Inflammatory macrophage (primary cell): ENCODE measurements around the gene CROCC2.

ENCODE experiments used
- DNase-seq, 2 donors: peaks; one replicate each; pipeline ENCODE4 v3.0.0-alpha.2; 2020 to 2022

CROCC2 gene

DNA sequence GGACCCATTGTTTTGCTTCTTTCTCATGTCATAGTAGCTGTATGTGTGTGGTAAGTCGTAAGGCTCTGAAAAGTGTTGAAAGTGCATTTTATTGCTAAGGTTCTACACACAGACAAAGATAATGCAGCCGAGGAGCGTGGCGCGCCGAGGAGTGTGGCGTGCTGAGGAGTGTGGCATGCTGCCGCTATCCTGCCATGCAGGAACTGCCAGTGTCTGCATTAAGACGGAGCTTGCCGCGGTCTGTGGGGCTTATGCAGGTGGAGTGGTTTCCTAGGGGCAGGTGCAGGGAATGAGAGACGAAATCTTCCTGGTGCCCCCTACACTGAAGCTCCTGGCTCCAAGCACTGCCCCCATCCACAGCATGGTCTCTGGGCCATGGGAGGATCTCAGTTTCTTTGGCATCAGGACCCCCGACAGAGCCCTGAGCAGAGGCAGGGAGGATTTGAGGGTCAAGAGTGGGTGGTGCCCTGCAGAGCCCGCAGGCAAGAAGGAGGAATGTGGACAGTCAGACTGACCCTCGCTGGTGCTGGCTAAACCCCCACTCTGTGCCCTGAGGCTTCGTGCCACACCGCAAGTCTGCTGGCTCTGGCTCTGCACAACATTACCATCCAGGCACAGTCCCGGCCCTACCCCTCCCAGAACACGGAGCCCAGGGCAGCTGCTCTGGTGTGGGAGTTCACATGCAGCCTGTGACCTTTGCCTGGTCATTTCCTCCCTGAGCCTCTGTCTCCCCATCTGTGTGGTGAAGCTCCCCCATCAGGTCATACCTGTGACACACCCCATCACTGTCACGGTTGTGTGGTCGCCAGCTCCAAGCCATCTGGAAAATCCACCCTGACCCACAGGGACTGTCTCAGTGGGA lies 95.5 kb downstream of the CROCC2 start:
- no peak for DNase-seq

DNA sequence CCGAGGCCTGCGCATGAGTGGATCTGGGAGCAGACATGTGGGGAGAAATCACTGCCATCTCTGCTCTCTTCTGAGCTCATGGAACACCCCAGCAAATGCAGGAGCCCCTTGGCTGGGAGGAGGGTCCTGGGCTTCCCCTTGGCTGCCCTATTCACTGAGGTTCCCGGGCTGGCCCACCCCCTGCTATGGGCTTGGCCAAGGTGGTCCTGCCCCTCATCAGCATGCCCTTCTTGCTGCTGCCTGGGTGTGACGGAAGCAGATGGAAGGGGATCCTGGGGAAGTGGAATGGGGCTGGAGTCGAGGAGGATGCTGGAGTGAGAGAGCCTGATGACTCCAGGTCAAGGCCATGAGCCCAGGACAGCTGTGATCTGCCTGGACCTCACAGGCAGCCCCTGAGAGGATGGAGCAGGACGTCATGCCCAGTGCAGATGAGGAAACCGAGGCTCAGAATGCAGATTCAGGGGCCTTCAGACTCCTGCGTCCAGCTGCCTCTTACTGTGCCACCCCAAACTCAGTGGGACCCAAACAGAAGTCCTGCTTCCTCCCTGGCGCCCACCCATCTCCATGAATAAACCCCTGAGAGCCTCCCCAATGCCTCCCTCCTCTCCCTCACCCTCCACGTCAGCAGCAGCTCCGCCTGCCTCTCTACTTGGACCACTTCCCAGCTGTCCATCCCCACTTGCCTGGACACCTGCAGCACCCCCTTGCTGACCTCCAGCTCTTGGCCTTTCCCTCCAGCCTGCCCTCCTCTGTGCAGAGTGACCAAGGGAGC lies 96.3 kb downstream of the CROCC2 start:
- no peak for DNase-seq

DNA sequence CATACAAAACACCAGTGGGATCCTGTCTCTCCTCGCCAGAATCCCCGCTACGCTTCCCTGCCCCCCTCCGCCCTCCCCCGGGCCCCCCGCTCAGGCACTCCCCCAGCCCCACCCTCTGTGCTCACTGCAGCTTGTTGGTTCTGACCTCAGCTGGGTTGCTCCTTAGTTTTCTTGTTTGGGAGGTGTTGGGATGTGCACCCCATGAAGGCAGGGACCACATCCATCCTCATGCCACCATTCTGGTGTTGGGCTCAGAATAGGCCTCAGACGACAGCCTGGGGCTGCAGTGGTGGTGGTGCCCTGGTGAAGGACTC lies 96.9 kb downstream of the CROCC2 start:
- DNase-seq: no peak

DNA sequence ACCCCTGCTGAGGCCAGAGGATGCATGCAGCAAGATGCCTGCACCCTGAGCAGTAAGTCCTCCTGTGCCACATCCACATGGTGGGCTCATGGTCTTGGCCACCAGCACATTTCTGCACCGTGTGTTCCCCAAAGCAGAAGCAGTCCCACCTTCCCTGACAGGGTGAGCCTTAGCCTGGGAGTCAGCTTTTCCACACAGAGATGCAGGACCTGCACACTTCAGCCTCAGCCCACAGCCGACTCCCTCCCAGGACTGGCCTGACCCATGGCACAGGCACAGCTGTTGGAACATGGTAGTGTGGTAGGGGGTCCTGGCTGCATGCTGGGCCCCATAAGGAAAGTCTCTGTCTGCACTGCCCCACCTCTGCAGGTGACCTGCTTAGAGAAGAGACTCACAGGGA lies 97.2 kb downstream of the CROCC2 start:
- DNase-seq: no peak

DNA sequence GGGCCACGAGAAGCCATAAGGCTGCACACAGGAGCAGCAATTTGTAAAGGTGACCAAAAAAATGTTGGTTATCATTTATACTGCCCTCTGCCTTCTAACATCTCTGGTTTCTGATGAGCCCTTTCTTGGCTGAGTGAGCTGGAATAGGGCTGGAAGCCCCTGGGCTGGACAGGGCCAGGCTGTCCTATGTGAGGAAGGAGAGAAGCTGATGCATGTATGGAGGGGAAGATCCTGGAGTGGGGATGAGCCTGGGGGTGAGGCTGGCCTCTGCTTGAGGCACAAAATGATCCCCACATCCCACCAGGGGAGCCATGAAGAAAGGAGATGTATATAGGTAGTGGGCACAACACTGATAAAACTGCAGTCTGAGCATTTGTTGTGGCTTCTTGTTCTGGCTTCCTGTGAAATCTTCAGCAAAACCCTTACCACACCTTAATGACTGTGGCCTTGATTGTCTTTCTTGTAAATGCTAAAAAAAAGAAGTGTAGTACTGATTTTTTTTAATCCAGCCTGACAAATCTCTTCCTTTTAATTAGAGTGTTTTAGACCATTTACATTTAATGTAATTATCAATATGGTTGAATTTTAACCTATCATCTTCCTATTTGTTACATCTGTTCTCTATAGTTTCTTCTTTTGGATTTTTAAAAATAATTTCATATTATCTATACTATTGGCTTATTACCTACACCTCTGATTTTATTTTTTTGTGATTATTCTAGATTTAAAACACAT lies 97.9 kb downstream of the CROCC2 start:
- no peak for DNase-seq

DNA sequence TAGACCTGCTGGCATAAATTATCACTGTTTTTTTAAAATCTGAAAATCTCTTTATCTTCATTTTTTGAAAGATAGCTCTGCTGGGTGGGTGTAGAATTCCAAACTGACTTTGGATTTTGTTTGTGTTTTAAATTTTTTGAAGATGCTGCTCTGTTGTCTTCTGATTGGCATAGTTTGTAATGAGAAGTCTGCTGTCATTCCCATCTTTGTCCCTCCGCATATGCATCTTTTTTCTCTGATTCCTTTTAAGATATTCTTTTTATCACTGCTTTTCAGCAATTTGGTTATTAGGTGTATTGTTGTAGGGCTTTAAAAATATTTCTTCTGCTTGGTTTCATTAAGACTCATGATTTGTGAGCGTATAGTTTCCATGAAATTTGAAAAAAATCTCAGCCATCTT lies 99.4 kb downstream of the CROCC2 start:
- DNase-seq: no peak

DNA sequence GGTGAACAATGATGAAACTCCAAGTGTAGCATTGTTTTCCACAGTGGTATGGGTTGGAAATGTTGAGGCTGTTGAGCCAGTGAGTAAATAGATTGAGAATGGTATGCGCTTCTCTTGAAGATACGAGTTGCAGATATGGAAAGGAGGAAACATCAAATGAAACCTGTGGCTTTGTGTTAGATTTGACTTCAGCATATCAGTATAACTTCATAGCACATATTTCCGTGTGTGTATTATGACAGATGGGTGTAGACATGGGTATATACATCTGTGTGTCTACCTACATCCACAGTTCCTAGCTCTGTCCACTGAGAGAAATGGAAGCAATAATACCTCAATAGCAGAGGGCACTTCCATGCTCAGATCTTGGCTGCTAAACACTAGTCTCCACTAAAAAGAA lies 100.3 kb downstream of the CROCC2 start:
- no peak for DNase-seq

DNA sequence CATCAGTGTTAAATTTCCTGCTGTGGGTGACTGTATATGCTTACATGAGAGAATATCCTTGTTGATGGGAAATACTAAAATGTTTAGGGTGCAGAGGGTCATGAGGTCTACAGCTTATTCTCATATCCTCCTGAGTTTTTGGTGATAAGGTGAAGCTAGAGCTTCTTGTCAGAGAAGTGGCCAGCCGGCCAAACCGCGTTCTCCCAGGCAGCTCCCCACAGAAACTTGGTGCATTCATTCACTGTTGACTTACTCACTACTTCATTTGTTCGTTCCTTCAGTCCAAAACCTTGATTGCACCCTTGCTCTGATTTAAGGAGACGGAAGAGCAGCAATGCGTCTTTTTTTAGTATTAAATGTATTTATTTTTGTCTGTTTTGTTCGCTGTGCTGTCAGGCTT lies 101.0 kb downstream of the CROCC2 start:
- DNase-seq: no peak

DNA sequence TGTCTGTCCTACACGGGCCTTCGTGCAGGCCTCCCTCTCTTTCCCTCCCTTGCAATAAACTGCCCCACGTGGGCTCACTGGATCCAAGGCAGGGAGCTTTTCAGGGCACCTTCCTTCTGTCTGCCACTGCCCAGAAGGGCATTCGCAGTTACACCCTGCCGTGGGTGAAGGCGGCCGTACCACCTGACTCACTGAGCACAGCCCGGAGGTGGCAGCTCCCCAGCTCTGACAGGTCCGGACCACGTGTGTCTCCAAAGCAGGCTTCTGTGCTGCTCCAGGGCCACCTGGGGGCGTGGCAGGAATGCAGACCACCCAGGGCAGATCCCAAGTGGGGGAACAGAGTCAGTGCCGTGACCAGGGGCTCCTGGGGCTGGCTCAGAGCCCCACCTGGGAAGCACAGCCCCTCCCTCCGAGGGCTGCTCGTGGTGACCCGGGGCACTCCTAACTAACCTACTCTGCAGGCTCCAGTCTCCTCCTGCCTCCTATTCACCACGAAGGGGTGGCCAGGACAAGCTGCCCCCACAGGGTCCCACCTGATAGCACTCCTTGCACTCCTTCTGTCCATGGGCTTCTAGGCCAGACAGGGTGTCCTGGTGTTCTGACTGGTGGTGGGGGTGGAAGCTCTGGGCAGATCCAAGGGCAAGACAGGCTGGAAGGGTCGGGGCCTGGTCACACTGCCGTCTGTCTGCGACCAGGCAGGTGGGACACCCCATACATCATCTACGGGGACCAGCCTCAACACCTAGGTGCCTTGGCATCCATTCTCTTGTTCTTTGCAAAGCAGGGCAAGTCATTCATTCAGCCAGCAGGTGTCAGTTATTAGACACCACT lies 102.0 kb downstream of the CROCC2 start:
- no peak for DNase-seq

DNA sequence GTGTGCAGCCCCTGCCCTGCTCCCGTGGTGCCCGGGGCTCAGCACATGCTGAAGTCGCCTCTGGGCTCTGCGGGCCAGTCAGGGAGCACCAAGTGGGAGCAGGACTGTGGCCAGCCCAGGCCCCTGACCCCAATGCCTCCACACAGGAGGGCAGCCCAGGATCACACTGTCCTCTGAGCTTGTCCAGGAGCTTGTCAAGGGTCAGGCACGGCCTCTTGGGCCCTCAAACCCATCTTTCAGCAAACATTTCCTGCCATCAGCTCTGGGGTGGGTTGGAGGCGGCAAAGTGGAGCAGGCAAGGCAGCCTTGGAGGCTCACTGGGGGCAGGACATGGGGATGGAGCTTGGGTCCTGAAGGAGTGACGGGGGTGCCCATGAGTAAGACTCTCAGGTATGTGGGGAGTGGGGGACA lies 102.6 kb downstream of the CROCC2 start:
- DNase-seq: no peak

DNA sequence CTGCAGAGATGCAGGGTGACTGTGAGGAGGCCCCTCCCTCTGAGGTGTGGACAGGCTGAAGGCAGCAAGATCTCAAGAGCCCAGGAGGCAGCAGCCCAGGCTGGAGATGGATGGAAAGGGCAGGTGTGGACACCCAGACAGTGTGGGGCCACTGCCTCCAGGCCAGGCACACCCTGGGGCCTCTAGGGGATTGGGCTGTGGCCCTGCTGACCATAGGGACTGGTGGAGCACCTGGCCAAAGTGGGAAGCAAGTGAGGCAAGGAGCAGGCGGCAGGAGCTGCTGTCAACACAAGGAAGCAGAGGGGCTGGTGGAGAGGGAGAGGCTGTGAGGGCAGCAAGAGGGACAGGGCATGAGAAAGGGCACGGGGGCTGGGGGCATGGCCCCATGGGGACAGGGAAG lies 103.1 kb downstream of the CROCC2 start:
- no peak for DNase-seq

DNA sequence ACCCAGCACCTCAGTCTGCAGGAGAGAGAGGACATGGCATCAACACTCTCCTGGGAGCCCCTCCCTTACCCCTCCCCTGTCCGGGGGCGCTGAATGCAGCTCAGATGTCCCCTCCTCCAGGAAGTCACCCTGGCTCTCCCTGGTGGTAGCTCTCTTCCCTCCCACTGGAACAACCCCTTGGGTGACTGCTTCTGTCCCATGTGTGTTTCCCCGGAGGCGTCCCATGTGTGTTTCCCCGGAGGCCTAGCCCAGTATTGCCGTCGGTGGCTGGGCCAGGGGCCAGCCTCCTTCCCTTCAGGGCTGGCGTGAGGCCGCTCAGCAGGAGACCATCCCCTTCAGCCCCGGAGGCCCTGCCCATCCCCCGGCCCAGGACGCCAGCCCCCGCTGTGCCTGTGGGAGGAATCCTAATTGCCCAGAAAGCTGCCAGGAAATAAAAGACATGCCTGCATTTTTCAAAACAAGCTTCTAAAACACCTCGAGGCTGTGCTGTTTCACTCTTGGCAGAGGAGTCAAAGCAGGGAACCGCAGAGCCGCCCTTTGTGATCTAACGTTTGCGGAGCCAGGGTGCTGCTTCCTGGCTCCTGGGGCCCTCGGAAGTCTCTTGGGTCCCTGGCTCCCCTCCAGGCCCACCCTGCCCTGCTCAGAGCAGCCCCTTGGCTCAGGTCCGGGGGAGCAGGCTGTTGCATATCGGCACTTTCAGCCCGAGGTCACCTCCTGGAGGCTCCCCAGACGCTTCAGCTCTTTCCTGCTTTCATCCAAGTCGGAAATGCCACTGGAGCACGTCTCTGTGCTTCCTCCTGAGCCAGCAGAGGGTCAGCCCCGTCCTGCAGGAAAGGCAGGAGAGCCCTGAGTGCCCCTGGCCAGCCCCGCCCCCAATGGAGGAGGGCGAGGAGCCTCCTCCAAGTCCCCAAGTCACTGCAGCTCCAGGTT lies 103.7 kb downstream of the CROCC2 start:
- peak in 1 of 2 donors; percentile 9 for DNase-seq

DNA sequence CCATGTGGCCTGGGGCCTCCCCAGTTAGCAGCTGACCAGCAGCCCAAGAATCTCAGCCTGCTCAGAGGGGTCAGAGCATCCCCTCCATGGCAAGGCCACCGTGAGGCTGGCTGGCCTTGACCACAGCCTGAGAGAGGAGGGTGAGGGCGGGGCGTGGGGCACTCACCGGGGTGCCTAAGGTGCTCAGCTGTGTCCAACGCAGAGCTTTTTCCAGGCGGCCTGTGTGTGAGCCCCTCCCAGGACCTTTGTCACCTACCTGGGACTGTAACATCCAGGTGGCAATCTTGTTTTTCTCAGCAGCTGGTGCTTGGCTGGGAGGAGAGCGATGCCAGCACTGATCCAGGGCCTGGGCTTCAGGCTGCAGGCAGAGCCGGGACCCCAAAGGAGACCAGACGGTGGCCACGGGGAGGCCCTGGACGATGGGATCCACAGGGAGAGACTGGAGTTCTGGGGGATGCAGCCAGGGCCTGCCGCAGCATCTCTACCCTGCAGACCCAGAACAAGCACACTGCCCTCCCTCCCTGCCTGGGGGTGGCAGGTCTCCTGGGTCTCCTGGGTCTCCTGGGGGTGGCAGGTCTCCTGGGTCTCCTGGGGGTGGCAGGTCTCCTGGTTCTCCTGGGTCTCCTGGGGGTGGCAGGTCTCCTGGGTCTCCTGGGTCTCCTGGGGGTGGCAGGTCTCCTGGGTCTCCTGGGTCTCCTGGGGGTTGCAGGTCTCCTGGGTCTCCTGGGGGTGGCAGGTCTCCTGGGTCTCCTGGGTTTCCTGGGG lies 104.6 kb downstream of the CROCC2 start:
- no peak for DNase-seq

DNA sequence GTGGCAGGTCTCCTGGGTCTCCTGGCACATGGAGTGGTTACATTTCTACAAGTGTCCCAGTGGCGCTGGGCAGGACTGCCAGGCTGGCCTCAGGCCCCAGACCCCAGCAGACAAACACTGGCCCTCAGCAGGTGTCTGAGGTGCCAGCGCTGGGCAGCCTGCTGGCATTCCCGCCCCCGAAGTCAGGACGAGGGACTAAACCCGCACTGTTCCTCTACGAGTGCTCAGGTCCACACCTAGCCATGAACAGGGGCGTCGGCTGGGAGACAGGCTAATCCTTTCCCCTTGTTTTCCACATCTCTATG lies 105.1 kb downstream of the CROCC2 start:
- DNase-seq: no peak

DNA sequence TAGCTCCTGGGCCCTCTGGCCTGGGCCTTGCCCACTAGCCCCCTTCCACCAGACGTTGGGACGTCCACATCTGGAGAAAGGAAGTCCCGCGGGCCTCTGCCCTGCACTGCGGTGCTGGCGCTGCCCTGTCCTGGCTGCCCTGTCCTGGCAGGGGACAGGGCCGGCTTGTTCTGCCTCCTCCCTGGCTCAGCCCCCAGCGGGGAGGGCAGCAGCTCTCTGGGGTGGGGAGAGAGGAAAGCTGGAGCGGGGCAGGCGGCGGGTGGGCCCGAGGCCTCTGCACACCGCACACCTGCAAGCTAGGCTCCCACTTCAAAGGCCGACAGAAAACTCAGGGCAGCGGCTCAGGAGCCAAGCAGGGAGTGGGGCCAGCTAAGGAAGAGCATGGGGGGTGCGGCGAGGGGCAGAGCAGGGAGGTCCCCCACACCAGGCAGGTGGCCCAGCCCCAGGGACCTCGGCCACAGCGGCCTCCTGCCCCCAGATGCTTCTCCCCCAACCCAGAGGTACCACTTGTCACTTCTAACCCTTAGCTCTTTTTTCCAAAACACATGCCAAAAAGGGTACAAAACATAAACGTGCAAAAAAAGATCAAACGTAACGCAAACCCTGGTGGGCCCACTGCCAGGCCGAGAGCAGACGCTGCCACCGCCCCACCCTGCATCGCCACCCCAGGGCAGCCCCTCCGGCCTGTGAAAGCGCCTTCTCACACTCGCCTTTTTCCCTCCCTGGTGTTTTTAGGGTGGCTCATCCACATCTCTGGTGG lies 105.8 kb downstream of the CROCC2 start:
- no peak for DNase-seq

DNA sequence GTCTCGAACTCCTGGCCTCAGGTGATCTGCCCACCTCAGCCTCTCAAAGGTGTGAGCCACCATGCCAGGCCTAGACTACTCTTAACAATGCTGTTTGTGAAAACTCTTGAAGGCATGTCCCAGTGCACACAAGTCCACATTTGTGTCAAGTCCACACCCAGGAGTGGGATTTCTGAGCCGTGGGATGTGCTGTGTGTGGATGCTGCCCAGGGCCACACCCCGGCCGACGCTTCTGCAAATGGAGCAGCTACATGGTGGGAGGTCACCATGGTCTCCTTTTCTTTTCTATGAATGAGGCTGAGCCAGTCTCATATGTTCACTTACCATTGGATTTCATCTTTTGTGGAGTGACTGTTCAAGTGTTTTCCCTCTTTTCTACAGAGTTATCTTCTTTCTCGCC lies 108.1 kb downstream of the CROCC2 start:
- DNase-seq: no peak

DNA sequence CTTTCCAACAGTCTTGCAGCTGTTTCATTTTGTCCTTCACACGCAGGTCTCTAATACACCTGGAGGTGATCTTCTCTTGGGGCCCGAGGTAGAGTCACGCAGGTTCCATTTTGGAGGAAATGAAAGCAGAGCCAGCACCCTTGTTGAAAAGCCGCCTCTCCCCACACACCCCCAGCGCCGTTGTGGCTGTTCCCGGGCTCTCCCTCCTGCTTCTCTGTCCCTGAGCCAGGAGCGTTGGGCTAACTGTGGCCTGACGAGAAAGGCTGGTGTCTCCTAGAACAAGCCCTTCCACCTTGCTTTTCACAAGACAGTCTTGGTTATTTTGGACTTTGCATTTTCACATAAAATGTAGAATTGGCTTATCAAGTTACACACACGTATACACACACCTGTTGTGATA lies 108.6 kb downstream of the CROCC2 start:
- no peak for DNase-seq

DNA sequence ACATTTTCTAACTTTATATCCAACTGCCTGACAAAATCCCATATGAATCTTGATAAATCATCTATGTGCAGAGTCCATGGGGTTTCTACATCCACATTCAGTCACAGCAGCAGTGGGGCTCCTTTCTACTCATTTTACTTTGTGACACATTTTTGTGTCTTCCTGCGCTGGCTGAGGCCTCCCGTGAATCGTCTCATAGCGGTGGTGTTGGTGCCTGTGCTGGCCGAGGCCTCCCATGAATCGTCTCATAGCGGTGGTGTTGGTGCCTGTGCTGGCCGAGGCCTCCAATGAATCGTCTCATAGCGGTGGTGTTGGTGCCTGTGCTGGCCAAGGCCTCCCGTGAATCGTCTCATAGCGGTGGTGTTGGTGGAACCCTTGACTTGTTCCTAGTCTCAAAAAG lies 109.3 kb downstream of the CROCC2 start:
- no peak for DNase-seq

DNA sequence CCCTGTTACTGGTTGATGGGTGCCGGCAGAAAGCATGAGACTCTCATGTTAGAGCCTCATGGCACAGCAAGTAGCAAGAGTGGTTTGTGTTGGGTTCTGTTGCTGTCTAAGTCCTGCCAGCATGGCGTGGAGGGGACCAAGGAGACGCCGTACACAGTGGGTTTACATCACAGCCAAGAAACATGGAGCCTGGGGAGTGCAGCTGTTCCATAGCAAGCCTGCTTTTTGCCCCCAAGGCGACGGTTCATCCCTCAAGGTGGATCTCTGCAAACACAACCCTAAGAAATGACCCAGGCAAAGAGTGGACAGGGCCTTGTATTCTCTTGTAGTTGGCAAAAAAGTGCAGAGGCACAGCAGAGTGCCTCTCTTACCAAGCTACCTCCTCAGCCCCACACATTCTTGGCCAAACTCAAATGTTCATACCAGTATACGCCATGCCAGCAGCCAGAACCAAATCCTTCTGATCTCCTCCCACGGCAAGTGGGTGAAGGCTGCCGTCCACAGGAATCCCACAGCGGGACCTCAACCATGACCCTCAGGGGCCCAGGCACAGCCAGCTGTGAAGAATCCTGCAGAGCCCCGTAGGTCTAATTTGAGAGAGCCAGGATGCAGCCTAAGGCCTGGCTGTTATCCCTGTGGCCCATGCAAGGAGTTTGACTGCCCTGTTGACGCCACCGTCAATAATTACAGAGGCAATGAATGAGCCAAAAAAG lies 111.2 kb downstream of the CROCC2 start:
- no peak for DNase-seq
